ENCODE results near the gene KDM7A. TPM values are rescaled to one million over a fixed set of nuclear protein-coding genes. Genes with fewer than 3 reads are reported as not detected.

KDM7A gene
- total and polyA plus RNA-seq, 2 experiments from 2014 or later, result 0.75 to 7.0 TPM

DNA sequence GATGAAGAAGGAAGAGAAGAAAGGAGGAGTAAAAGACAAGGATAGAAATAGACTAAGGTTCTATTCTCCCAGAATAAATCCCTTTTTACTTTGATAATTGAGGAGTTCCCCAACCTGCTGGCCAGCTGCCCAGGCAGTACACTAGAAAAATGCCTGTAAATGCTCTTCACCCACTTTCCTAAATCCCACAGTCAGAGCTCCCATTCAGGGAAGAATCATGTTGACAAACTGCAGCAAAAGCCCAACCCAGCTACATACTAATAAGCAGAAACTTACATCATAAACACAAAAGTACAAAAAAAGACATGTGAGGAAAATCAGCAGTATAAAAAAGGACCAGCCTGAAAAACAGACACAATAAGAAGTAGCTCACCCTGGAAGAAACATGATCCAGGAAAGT is 15.8 kb upstream of the KDM7A start:
- TF ChIP-seq, protein P1, sequence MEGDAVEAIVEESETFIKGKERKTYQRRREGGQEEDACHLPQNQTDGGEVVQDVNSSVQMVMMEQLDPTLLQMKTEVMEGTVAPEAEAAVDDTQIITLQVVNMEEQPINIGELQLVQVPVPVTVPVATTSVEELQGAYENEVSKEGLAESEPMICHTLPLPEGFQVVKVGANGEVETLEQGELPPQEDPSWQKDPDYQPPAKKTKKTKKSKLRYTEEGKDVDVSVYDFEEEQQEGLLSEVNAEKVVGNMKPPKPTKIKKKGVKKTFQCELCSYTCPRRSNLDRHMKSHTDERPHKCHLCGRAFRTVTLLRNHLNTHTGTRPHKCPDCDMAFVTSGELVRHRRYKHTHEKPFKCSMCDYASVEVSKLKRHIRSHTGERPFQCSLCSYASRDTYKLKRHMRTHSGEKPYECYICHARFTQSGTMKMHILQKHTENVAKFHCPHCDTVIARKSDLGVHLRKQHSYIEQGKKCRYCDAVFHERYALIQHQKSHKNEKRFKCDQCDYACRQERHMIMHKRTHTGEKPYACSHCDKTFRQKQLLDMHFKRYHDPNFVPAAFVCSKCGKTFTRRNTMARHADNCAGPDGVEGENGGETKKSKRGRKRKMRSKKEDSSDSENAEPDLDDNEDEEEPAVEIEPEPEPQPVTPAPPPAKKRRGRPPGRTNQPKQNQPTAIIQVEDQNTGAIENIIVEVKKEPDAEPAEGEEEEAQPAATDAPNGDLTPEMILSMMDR (IDR thresholded peaks at IDR 0.05; ENCODE audit: poor library complexity), result no peak
- TF ChIP-seq EZH2phosphoT487 (IDR thresholded peaks at IDR 0.05; ENCODE audit: low read depth, severe bottlenecking, unreplicated experiment), result no peak
- TF ChIP-seq EZH2 (IDR thresholded peaks at IDR 0.05; ENCODE audit: borderline replicate concordance), result no peak
- no peaks in the 10 kb centered on the region for H4K20me1 ChIP-seq (ENCODE audit: insufficient read depth, poor library complexity, severe bottlenecking)
- no peaks in the 10 kb centered on the region for H3K79me2 ChIP-seq
- H3K27ac ChIP-seq, result no peak overlapping the region
- no peak overlapping the region for H3K4me2 ChIP-seq
- H3K9me3 ChIP-seq (ENCODE audit: low read depth), result no peaks in the 10 kb centered on the region
- DNase-seq (ENCODE audit: low spot score), result no peak
- H3K4me1 ChIP-seq (ENCODE audit: insufficient read depth), result no peaks in the 10 kb centered on the region
- no peak overlapping the region for H3K4me3 ChIP-seq
- no peak overlapping the region for H2AFZ ChIP-seq
- H3K9me2 ChIP-seq (replicated peaks; ENCODE audit: insufficient read depth), result no peaks in the 10 kb centered on the region
- H3K36me3 ChIP-seq (replicated peaks; ENCODE audit: insufficient read depth, low read depth), result no peaks in the 10 kb centered on the region
- H3K27me3 ChIP-seq, result no peaks in the 10 kb centered on the region

DNA sequence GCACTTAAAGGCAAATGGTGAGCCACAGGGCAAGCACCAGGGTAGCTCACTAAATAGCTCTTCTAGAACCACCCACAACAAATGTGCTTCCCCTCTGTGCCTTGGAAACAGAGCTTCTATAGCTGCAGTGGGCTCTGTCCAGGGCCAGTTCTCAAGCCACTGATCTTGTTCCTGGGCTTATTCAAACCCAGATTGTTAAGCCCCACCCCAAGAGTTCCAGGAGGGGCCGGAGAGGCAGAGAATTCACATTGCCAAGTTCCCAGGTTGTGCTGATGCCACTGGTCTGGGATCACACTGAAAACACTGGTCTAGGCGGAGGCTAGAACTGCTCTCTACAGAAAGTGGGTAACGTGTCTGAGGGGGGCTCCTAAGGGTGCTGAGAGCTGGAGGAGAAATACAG is 15.4 kb upstream of the KDM7A start:
- H3K4me1 ChIP-seq (ENCODE audit: insufficient read depth), result no peaks in the 10 kb centered on the region
- no peak overlapping the region for H3K27ac ChIP-seq
- no peak overlapping the region for H3K4me2 ChIP-seq
- 91% methylated on average over 3 of the region's 3 CpGs for WGBS (ENCODE audit: low lambda C conversion rate, missing lambda C conversion rate)
- no peaks in the 10 kb centered on the region for H3K9me3 ChIP-seq (ENCODE audit: low read depth)
- H2AFZ ChIP-seq, result no peak overlapping the region
- H3K36me3 ChIP-seq (replicated peaks; ENCODE audit: insufficient read depth, low read depth), result no peaks in the 10 kb centered on the region
- H3K79me2 ChIP-seq, result no peaks in the 10 kb centered on the region
- no peaks in the 10 kb centered on the region for H3K9me2 ChIP-seq (replicated peaks; ENCODE audit: insufficient read depth)
- no peak for DNase-seq (ENCODE audit: low spot score)
- no peak for TF ChIP-seq EZH2phosphoT487 (IDR thresholded peaks at IDR 0.05; ENCODE audit: low read depth, severe bottlenecking, unreplicated experiment)
- no peaks in the 10 kb centered on the region for H3K27me3 ChIP-seq
- no peak overlapping the region for H3K4me3 ChIP-seq
- no peaks in the 10 kb centered on the region for H4K20me1 ChIP-seq (ENCODE audit: insufficient read depth, poor library complexity, severe bottlenecking)

DNA sequence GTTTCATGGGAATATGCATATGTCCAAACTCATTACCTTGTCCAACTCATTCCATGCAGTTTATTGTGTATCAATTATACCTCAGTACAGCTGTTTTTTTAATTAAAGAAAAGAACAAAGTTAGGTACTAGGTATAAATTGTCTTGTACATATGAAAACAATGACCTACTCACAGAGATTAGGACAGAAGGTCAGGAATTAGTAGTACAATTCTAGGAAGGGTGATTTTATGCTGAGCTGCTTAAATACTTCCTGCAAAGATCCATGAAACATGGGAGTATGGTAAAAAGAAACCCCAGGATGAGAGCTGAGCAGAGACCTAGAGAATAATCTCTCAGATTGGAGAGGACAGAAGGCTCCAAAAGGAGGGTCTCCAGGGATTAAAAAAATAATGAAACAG is 13.8 kb upstream of the KDM7A start:
- Histone ChIP-seq H3K4me3 (no peak overlapping the region), H2AFZ (no peak overlapping the region), H3K79me2 (no peaks in the 10 kb centered on the region), H3K27ac (no peak overlapping the region), H3K27me3 (no peaks in the 10 kb centered on the region), H3K36me3 (replicated peaks; ENCODE audit: insufficient read depth, low read depth) (no peaks in the 10 kb centered on the region), H3K4me1 (ENCODE audit: insufficient read depth) (no peaks in the 10 kb centered on the region), H4K20me1 (ENCODE audit: insufficient read depth, poor library complexity, severe bottlenecking) (no peaks in the 10 kb centered on the region), H3K4me2 (no peak overlapping the region), H3K9me3 (ENCODE audit: low read depth) (no peaks in the 10 kb centered on the region), H3K9me2 (replicated peaks; ENCODE audit: insufficient read depth) (no peaks in the 10 kb centered on the region)
- TF ChIP-seq, protein P1 (IDR thresholded peaks at IDR 0.05; ENCODE audit: poor library complexity), result no peak
- TF ChIP-seq EZH2phosphoT487 (IDR thresholded peaks at IDR 0.05; ENCODE audit: low read depth, severe bottlenecking, unreplicated experiment) (no peak), EZH2 (IDR thresholded peaks at IDR 0.05; ENCODE audit: borderline replicate concordance) (no peak)
- DNase-seq (ENCODE audit: low spot score), result no peak

DNA sequence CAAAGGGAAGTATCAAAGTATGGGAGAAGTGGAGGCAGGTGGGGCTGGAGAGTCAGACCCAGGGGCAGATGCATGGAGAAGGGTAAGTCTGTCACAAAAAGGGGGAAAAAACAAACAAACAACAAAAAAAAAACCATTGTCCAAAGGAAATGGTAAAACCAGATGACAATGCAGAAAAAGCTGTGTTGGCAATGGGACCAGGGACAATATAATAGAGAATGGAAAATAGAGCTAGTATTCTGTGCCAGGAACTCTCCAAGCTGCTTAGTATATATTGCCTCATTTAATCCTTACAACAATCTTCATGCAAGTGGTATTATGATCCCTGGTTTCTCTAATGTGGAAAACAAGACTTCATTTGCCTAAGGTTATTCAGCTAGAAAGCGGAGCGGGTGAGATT is 13.1 kb upstream of the KDM7A start:
- H3K27me3 ChIP-seq, result no peaks in the 10 kb centered on the region
- H3K36me3 ChIP-seq (replicated peaks; ENCODE audit: insufficient read depth, low read depth), result no peaks in the 10 kb centered on the region
- H2AFZ ChIP-seq, result no peak overlapping the region
- no peaks in the 10 kb centered on the region for H3K4me1 ChIP-seq (ENCODE audit: insufficient read depth)
- H3K9me2 ChIP-seq (replicated peaks; ENCODE audit: insufficient read depth), result no peaks in the 10 kb centered on the region
- no peak overlapping the region for H3K4me3 ChIP-seq
- DNase-seq (ENCODE audit: low spot score), result no peak
- TF ChIP-seq EZH2phosphoT487 (IDR thresholded peaks at IDR 0.05; ENCODE audit: low read depth, severe bottlenecking, unreplicated experiment), result no peak
- TF ChIP-seq, protein P1 (IDR thresholded peaks at IDR 0.05; ENCODE audit: poor library complexity), result no peak
- no peak for TF ChIP-seq EZH2 (IDR thresholded peaks at IDR 0.05; ENCODE audit: borderline replicate concordance)
- no peak overlapping the region for H3K27ac ChIP-seq
- H3K4me2 ChIP-seq, result no peak overlapping the region
- no peaks in the 10 kb centered on the region for H3K79me2 ChIP-seq
- no peaks in the 10 kb centered on the region for H4K20me1 ChIP-seq (ENCODE audit: insufficient read depth, poor library complexity, severe bottlenecking)
- WGBS (ENCODE audit: low lambda C conversion rate, missing lambda C conversion rate), result 94% methylated on average over 2 of the region's 2 CpGs
- H3K9me3 ChIP-seq (ENCODE audit: low read depth), result no peaks in the 10 kb centered on the region

All from hepatocyte (in vitro differentiated cells).